HEK293 (cell line): ENCODE measurements around the gene CADPS.

ENCODE experiments used
- CTCF ChIA-PET: fragments of 350-600 bp; formaldehyde crosslinking; extraction: SDS; loops from one replicate; lab custom pipeline; 2021; ENCODE audit warnings: antibody characterized with exemption; lab: Yijun Ruan, JAX
- POLR2A ChIA-PET: fragments of 300-600 bp; formaldehyde crosslinking; extraction: SDS; loops from one replicate; lab custom pipeline; 2020; ENCODE audit warnings: antibody characterized with exemption, inconsistent platforms; lab: Yijun Ruan, JAX
- H3K27ac ChIP-seq: fragments of 200-500 bp; sonication (Bioruptor generic); 2 replicates; pipeline ENCODE4 v1.5.1; 2014; ENCODE audit warnings: low read depth, low read length, control low read depth, inconsistent platforms; ENCODE audit errors: extremely low read depth
- H3K36me3 ChIP-seq, 2 experiments: fragments of 200-500 bp in 1 of 2; sonication (Bioruptor generic) in 1 of 2; 1 replicate in 1 of 2; 2 replicates in 1 of 2; pipeline ENCODE4 v1.5.1; 2014 to 2017; ENCODE audit warnings: inconsistent platforms in 2 of 2, low read length in 2 of 2; ENCODE audit not compliant: control insufficient read depth in 2 of 2, insufficient read depth in 1 of 2
- H3K4me1 ChIP-seq: fragments of 200-500 bp; sonication (Bioruptor generic); 2 replicates; pipeline ENCODE4 v1.5.1; 2014; ENCODE audit warnings: mild to moderate bottlenecking, low read length, inconsistent platforms; ENCODE audit not compliant: control insufficient read depth, insufficient read depth
- H3K4me3 ChIP-seq: 2 replicates; pipeline ENCODE4 v1.5.1; 2011; ENCODE audit warnings: low read depth, mild to moderate bottlenecking, control low read depth, low read length, moderate library complexity
- H3K9me3 ChIP-seq: fragments of 200-500 bp; sonication (Bioruptor generic); 2 replicates; pipeline ENCODE4 v1.5.1; 2014; ENCODE audit warnings: low read depth, low read length, inconsistent platforms; ENCODE audit not compliant: control insufficient read depth, insufficient read depth
- ATF2 ChIP-seq: fragments of 450-650 bp; formaldehyde crosslinking; IDR thresholded peaks from 2 replicates; pipeline ENCODE4 v1.5.1; 2016; ENCODE audit warnings: missing biosample characterization, missing genetic modification characterization, low read depth
- KLF17 ChIP-seq: fragments of 450-650 bp; formaldehyde crosslinking; IDR thresholded peaks from 2 replicates; pipeline ENCODE4 v1.5.1; 2016; ENCODE audit warnings: missing biosample characterization, missing genetic modification characterization
- MYNN ChIP-seq: fragments of 450-650 bp; formaldehyde crosslinking; IDR thresholded peaks from 2 replicates; pipeline ENCODE4 v1.5.1; 2016; ENCODE audit warnings: missing biosample characterization, missing genetic modification characterization, borderline replicate concordance
- MZF1 ChIP-seq: fragments of 450-650 bp; formaldehyde crosslinking; IDR thresholded peaks from 2 replicates; pipeline ENCODE4 v1.5.1; 2017; ENCODE audit warnings: missing biosample characterization, missing genetic modification characterization, borderline replicate concordance
- PBX3 ChIP-seq: sonication (generic); formaldehyde crosslinking; IDR thresholded peaks from 2 replicates; pipeline ENCODE4 v1.8.1; 2022; ENCODE audit warnings: mild to moderate bottlenecking, moderate library complexity, missing genetic modification reagents
- PRDM10 ChIP-seq: fragments of 450-650 bp; formaldehyde crosslinking; IDR thresholded peaks from 2 replicates; pipeline ENCODE4 v1.5.1; 2016; ENCODE audit warnings: missing biosample characterization, missing genetic modification characterization
- SETDB1 ChIP-seq: IDR thresholded peaks from one replicate; pipeline ENCODE4 v1.6.1; 2017; ENCODE audit warnings: mild to moderate bottlenecking, low read length, moderate library complexity, mixed read lengths; ENCODE audit not compliant: insufficient read length
- ZFP69B ChIP-seq: fragments of 450-650 bp; formaldehyde crosslinking; IDR thresholded peaks from 2 replicates; pipeline ENCODE4 v1.5.1; 2016; ENCODE audit warnings: missing biosample characterization, missing genetic modification characterization
- ZNF16 ChIP-seq: fragments of 450-650 bp; formaldehyde crosslinking; IDR thresholded peaks from 2 replicates; pipeline ENCODE4 v1.5.1; 2016; ENCODE audit warnings: low read depth, missing biosample characterization, missing genetic modification characterization
- ZNF175 ChIP-seq: fragments of 450-650 bp; formaldehyde crosslinking; IDR thresholded peaks from 2 replicates; pipeline ENCODE4 v1.5.1; 2016; ENCODE audit warnings: missing biosample characterization, missing genetic modification characterization
- ZNF19 ChIP-seq: fragments of 450-650 bp; formaldehyde crosslinking; IDR thresholded peaks from 2 replicates; pipeline ENCODE4; 2016; ENCODE audit warnings: missing biosample characterization, missing genetic modification characterization, low read depth
- ZNF26 ChIP-seq: fragments of 450-650 bp; formaldehyde crosslinking; IDR thresholded peaks from 2 replicates; pipeline ENCODE4 v1.5.1; 2016; ENCODE audit warnings: missing biosample characterization, missing genetic modification characterization
- ZNF37A ChIP-seq: fragments of 450-650 bp; IDR thresholded peaks from 2 replicates; pipeline ENCODE4 v1.5.1; 2018; ENCODE audit warnings: missing biosample characterization, missing genetic modification characterization
- ZNF394 ChIP-seq: fragments of 450-650 bp; formaldehyde crosslinking; IDR thresholded peaks from 2 replicates; pipeline ENCODE4 v1.5.1; 2016; ENCODE audit warnings: missing biosample characterization, missing genetic modification characterization, mild to moderate bottlenecking, moderate library complexity, borderline replicate concordance
- ZNF585B ChIP-seq: fragments of 450-650 bp; formaldehyde crosslinking; IDR thresholded peaks from 2 replicates; pipeline ENCODE4 v1.5.1; 2016; ENCODE audit warnings: missing biosample characterization, missing genetic modification characterization
- ZNF621 ChIP-seq: fragments of 450-650 bp; formaldehyde crosslinking; IDR thresholded peaks from 2 replicates; pipeline ENCODE4 v1.5.1; 2017; ENCODE audit warnings: missing biosample characterization, missing genetic modification characterization
- ZNF664 ChIP-seq: fragments of 450-650 bp; formaldehyde crosslinking; IDR thresholded peaks from 2 replicates; pipeline ENCODE4 v1.5.1; 2016; ENCODE audit warnings: missing biosample characterization, missing genetic modification characterization
- ZNF677 ChIP-seq: fragments of 450-650 bp; IDR thresholded peaks from 2 replicates; pipeline ENCODE4 v1.5.0; 2018; ENCODE audit warnings: missing biosample characterization, mild to moderate bottlenecking, missing genetic modification characterization, moderate library complexity
- ZNF747 ChIP-seq: fragments of 450-650 bp; formaldehyde crosslinking; IDR thresholded peaks from 2 replicates; pipeline ENCODE4 v1.5.1; 2016; ENCODE audit warnings: missing biosample characterization, missing genetic modification characterization
- ZNF76 ChIP-seq: fragments of 450-650 bp; formaldehyde crosslinking; IDR thresholded peaks from 2 replicates; pipeline ENCODE4; 2016; ENCODE audit warnings: low read depth, missing biosample characterization, missing genetic modification characterization, borderline replicate concordance
- ZNF768 ChIP-seq: fragments of 450-650 bp; formaldehyde crosslinking; IDR thresholded peaks from 2 replicates; pipeline ENCODE4 v1.5.1; 2018; ENCODE audit warnings: missing biosample characterization, mild to moderate bottlenecking, missing genetic modification characterization
- ZNF830 ChIP-seq: fragments of 450-650 bp; IDR thresholded peaks from 2 replicates; pipeline ENCODE4 v1.5.0; 2018; ENCODE audit warnings: missing biosample characterization, missing genetic modification characterization, low read depth, mild to moderate bottlenecking, moderate library complexity
- ZSCAN23 ChIP-seq: fragments of 450-650 bp; formaldehyde crosslinking; IDR thresholded peaks from 2 replicates; pipeline ENCODE4 v1.5.1; 2016; ENCODE audit warnings: missing biosample characterization, missing genetic modification characterization

CADPS gene

GRCh38 chr3:62659660-62660059 lies 215.6 kb downstream of the CADPS start:
- Histone ChIP-seq H3K4me3 (no peak overlapping the region), H3K36me3 (no peaks in the 10 kb centered on the region), H3K9me3 (no peaks in the 10 kb centered on the region), H3K27ac (no peak overlapping the region)
- CTCF ChIA-PET, result interaction anchor here (0.7 to 1.5 kb wide), 6 partner anchors 9 to 575 kb away, joined by 3 to 7 read pairs (median 3); no protein-coding TSS in a partner anchor
- TF ChIP-seq ZNF37A (no peak), ZNF664 (tag by site-specific recombination) (0 out of 2 replicates have a peak, but pooled peaks have one; percentile 22), MYNN (tag by site-specific recombination) (no peak), ZNF26 (tag by site-specific recombination) (no peak), KLF17 (tag by site-specific recombination) (no peak)
- TF ChIP-seq, all 188 proteins: peak for 1
- POLR2A ChIA-PET, result no interaction called here
- no peaks in the 10 kb centered on the region for H3K4me1 ChIP-seq

GRCh38 chr3:62655691-62656063 lies 219.5 kb downstream of the CADPS start:
- CTCF ChIA-PET, result no interaction called here
- POLR2A ChIA-PET, result no interaction called here
- H3K4me3 ChIP-seq, result no peak overlapping the region

GRCh38 chr3:62655056-62655690 lies 220.0 kb downstream of the CADPS start:
- H3K9me3 ChIP-seq, result no peaks in the 10 kb centered on the region
- H3K36me3 ChIP-seq, result no peaks in the 10 kb centered on the region
- POLR2A ChIA-PET, result no interaction called here
- no peak overlapping the region for H3K27ac ChIP-seq
- no peaks in the 10 kb centered on the region for H3K4me1 ChIP-seq
- CTCF ChIA-PET, result no interaction called here
- no peak overlapping the region for H3K4me3 ChIP-seq
- no peak for TF ChIP-seq ZSCAN23 (tag by site-specific recombination)
- no peak for TF ChIP-seq PRDM10 (tag by site-specific recombination)
- TF ChIP-seq ZNF621 (tag by site-specific recombination), result no peak
- no peak for TF ChIP-seq ZNF175
- no peak for TF ChIP-seq ZNF768 (tag by site-specific recombination)
- no peak for TF ChIP-seq ZNF677 (tag by site-specific recombination)
- TF ChIP-seq SETDB1, result no peak
- no peak for TF ChIP-seq MZF1 (tag by site-specific recombination)
- no peak for TF ChIP-seq ATF2

More at GRCh38 chr3:62655691-62656063, 219.5 kb downstream of the CADPS start:
- H3K27ac ChIP-seq, result no peak overlapping the region
- H3K36me3 ChIP-seq, result no peaks in the 10 kb centered on the region
- TF ChIP-seq ZNF16 (tag by site-specific recombination) (no peak), ZNF677 (tag by site-specific recombination) (no peak), ZNF76 (tag by site-specific recombination) (no peak), ZNF585B (tag by site-specific recombination) (no peak), ZFP69B (tag by site-specific recombination) (no peak), ZNF830 (no peak), PBX3 (CRISPR knock-in tag) (no peak), ZNF394 (tag by site-specific recombination) (no peak), ZNF747 (tag by site-specific recombination) (no peak), ZNF19 (tag by site-specific recombination) (no peak)
- no peaks in the 10 kb centered on the region for H3K9me3 ChIP-seq
- no peaks in the 10 kb centered on the region for H3K4me1 ChIP-seq
